BJ (cell line): ENCODE data around the gene GNPTAB. TPM values are rescaled to one million over a fixed set of nuclear protein-coding genes. Genes with fewer than 3 reads are reported as not detected.

Experiments
- CTCF ChIA-PET: fragments of 350-600 bp; formaldehyde crosslinking; extraction: SDS; loops from one replicate; lab custom pipeline; 2021; ENCODE audit warnings: antibody characterized with exemption, inconsistent platforms; lab: Yijun Ruan, JAX
- POLR2A ChIA-PET: fragments of 300-600 bp; sonication (Branson Sonifier 250); formaldehyde crosslinking; extraction: SDS; loops from one replicate; lab custom pipeline; 2021; ENCODE audit warnings: antibody characterized with exemption; lab: Charles Lee
- DNase-seq: peaks from one replicate; pipeline ENCODE4 v3.0.0-alpha.2; 2011; ENCODE audit warnings: low read depth
- H3K27me3 ChIP-seq: 2 replicates; pipeline ENCODE4 v1.6.0; 2011; ENCODE audit warnings: low read length; ENCODE audit not compliant: control insufficient read depth, insufficient read depth
- H3K36me3 ChIP-seq: 2 replicates; pipeline ENCODE4 v1.5.1; 2011; ENCODE audit warnings: low read length; ENCODE audit not compliant: control insufficient read depth, insufficient read depth
- H3K4me3 ChIP-seq: 2 replicates; pipeline ENCODE4 v1.5.1; 2011; ENCODE audit warnings: low read depth, mild to moderate bottlenecking, control low read depth, low read length
- polyA plus RNA-seq: library from polyadenylated mRNA; depleted of rRNA; stranded (reverse); fragments of >200 nt; gene quantifications from 2 replicates; pipeline ENCODE4 v1.2.3, GENCODE V29; 2011
- TF ChIP-seq, protein P1 (sequence below): IDR thresholded peaks from 2 replicates; pipeline ENCODE4 v1.5.1; 2011; ENCODE audit warnings: low read depth, mild to moderate bottlenecking, control low read depth, inconsistent platforms, low read length, moderate library complexity; ENCODE audit not compliant: insufficient read depth

GNPTAB gene
- polyA plus RNA-seq, 1 experiment: 20.5 TPM

GRCh38 chr12:101852998-101853397 lies 22.2 kb upstream of the GNPTAB start:
- Histone ChIP-seq H3K4me3 (no peak overlapping the region), H3K27me3 (no peaks in the 10 kb centered on the region), H3K36me3 (no peaks in the 10 kb centered on the region)
- ChIA-PET POLR2A (interaction anchor here (0.7 kb wide), 1 partner anchor 43 kb away, joined by 5 read pairs; no protein-coding TSS in a partner anchor), CTCF (no interaction called here)
- no peak for DNase-seq
- TF ChIP-seq, protein P1, sequence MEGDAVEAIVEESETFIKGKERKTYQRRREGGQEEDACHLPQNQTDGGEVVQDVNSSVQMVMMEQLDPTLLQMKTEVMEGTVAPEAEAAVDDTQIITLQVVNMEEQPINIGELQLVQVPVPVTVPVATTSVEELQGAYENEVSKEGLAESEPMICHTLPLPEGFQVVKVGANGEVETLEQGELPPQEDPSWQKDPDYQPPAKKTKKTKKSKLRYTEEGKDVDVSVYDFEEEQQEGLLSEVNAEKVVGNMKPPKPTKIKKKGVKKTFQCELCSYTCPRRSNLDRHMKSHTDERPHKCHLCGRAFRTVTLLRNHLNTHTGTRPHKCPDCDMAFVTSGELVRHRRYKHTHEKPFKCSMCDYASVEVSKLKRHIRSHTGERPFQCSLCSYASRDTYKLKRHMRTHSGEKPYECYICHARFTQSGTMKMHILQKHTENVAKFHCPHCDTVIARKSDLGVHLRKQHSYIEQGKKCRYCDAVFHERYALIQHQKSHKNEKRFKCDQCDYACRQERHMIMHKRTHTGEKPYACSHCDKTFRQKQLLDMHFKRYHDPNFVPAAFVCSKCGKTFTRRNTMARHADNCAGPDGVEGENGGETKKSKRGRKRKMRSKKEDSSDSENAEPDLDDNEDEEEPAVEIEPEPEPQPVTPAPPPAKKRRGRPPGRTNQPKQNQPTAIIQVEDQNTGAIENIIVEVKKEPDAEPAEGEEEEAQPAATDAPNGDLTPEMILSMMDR: no peak

GRCh38 chr12:101850199-101850598 lies 19.4 kb upstream of the GNPTAB start:
- CTCF ChIA-PET: interaction anchor here (2.8 kb wide), 1 partner anchor 10 kb away, joined by 22 read pairs; no protein-coding TSS in a partner anchor
- Histone ChIP-seq H3K27me3 (no peaks in the 10 kb centered on the region), H3K4me3 (no peak overlapping the region), H3K36me3 (no peaks in the 10 kb centered on the region)
- TF ChIP-seq, protein P1: no peak
- POLR2A ChIA-PET: no interaction called here
- DNase-seq: no peak

DNA sequence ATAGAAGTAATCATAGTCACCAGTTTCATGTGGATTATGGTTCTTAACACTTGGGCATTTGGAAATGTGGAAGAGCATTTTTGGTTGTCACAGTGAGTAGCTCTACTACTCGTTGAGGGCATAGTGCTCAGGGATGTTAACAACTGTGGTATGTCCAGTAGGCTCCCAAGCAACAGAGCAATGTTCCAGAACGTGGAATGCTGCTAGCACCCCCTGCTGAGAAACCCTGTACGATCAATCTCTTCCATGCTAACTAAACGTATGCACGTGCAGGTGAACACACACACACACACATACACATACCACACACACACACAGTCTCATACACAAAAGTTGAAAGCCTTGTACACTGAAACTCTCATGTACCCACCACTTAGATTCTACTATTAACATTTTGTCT lies 16.6 kb upstream of the GNPTAB start:
- Histone ChIP-seq H3K27me3 (no peaks in the 10 kb centered on the region), H3K36me3 (no peaks in the 10 kb centered on the region), H3K4me3 (no peak overlapping the region)
- TF ChIP-seq, protein P1: no peak
- POLR2A ChIA-PET: no interaction called here
- no peak for DNase-seq
- CTCF ChIA-PET: interaction anchor here (1.1 to 2.0 kb wide), 2 partner anchors 7 to 16 kb away, joined by 3 to 11 read pairs; partner anchors contain the start of gene GNPTAB

- ChIA-PET POLR2A (no interaction called here), CTCF (no interaction called here)
- H3K27me3 ChIP-seq: no peaks in the 10 kb centered on the region
- no peak for DNase-seq
- no peak overlapping the region for H3K4me3 ChIP-seq
- no peaks in the 10 kb centered on the region for H3K36me3 ChIP-seq
- TF ChIP-seq, protein P1: no peak
Observed at GRCh38 chr12:101845137-101845711, 14.5 kb upstream of the GNPTAB start.

DNA sequence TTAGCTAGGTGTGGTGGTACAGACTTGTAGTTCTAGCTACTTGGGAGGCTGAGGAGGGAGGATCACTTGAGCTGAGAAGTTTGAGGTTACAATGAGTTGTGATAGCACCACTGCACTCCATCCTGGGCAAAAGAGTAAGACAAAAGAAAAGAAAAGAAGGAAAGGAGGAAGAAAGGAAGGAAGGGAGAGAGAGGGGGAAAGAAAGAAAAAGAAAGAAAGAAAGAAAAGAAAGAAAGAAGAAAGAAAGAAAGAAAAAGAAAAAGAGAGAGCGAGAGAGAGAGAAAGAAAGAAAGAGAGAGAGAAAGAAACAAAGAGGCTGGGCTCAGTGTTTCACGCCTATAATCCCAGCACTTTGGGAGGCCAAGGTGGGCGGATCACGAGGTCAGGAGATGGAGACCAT lies 10.3 kb upstream of the GNPTAB start:
- no peaks in the 10 kb centered on the region for H3K36me3 ChIP-seq
- TF ChIP-seq, protein P1: no peak
- no peak for DNase-seq
- H3K27me3 ChIP-seq: no peaks in the 10 kb centered on the region
- no peak overlapping the region for H3K4me3 ChIP-seq
- ChIA-PET CTCF (interaction anchor here (0.8 to 4.4 kb wide), 6 partner anchors 9 to 81 kb away, joined by 4 to 39 read pairs (median 20); partner anchors contain the start of gene GNPTAB), POLR2A (no interaction called here)
